SK-N-SH (cell line): ENCODE results near the gene ARHGEF12. TPM values are rescaled to one million over a fixed set of nuclear protein-coding genes. Genes with fewer than 3 reads are reported as not detected.

Source experiments
- CTCF ChIA-PET: fragments of 300-600, 350-600 bp; formaldehyde crosslinking; extraction: SDS; loops from one replicate; lab custom pipeline; 2021; lab: Yijun Ruan, JAX
- POLR2A ChIA-PET: fragments of 350-600 bp; sonication (Branson Sonifier 250); formaldehyde crosslinking; extraction: SDS; loops from one replicate; lab custom pipeline; 2020; ENCODE audit warnings: antibody characterized with exemption, inconsistent platforms; lab: Yijun Ruan, JAX
- DNase-seq: peaks from one replicate; pipeline ENCODE4 v3.0.0; 2012
- H2AFZ ChIP-seq: fragments of 200-600 bp; sonication (generic); 2 replicates; pipeline ENCODE4 v1.8.1; 2016; ENCODE audit warnings: antibody characterized with exemption, mild to moderate bottlenecking, low read depth
- H3F3A ChIP-seq: fragments of 200-600 bp; sonication (generic); replicated peaks from 2 replicates; pipeline ENCODE3; 2016; ENCODE audit warnings: antibody characterized with exemption, mild to moderate bottlenecking; ENCODE audit not compliant: insufficient read depth
- H3K27ac ChIP-seq, 2 experiments: fragments of 200-500 bp in 1 of 2; fragments of 200-600 bp in 1 of 2; sonication (Bioruptor generic) in 1 of 2; sonication (generic), shearing (Covaris generic) in 1 of 2; 2 replicates each; pipeline versions ENCODE4 v1.5.1 to v1.6.1; 2014 to 2016; ENCODE audit warnings: low read depth in 2 of 2, inconsistent platforms in 1 of 2, low read length in 1 of 2, mild to moderate bottlenecking in 1 of 2, mixed read lengths in 1 of 2
- H3K27me3 ChIP-seq: fragments of 200-600 bp; sonication (generic), shearing (Covaris generic); 2 replicates; pipeline ENCODE4 v1.6.1; 2016; ENCODE audit warnings: mixed run types; ENCODE audit not compliant: insufficient read depth
- H3K36me3 ChIP-seq, 2 experiments: fragments of 200-500 bp in 1 of 2; fragments of 200-600 bp in 1 of 2; sonication (Bioruptor generic) in 1 of 2; sonication (generic) in 1 of 2; replicated peaks in 1 of 2; 2 replicates each; pipeline versions ENCODE3 to v1.5.1; 2014 to 2016; ENCODE audit warnings: low read length in 1 of 2, mild to moderate bottlenecking in 1 of 2; ENCODE audit not compliant: insufficient read depth in 2 of 2, control insufficient read depth in 1 of 2
- H3K4me1 ChIP-seq, 2 experiments: fragments of 200-500 bp in 1 of 2; fragments of 200-600 bp in 1 of 2; sonication (Bioruptor generic) in 1 of 2; sonication (generic), shearing (Covaris generic) in 1 of 2; 2 replicates each; pipeline versions ENCODE4 v1.5.1 to v1.6.1; 2014 to 2016; ENCODE audit warnings: low read depth in 1 of 2, low read length in 1 of 2, mixed run types in 1 of 2; ENCODE audit not compliant: insufficient read depth in 2 of 2, control insufficient read depth in 1 of 2
- H3K4me2 ChIP-seq: fragments of 200-600 bp; sonication (generic), shearing (Covaris generic); 2 replicates; pipeline ENCODE4 v1.6.1; 2017; ENCODE audit warnings: mixed run types
- H3K4me3 ChIP-seq, 2 experiments: fragments of 200-500 bp in 1 of 2; fragments of 200-600 bp in 1 of 2; sonication (Bioruptor generic) in 1 of 2; sonication (generic), shearing (Covaris generic) in 1 of 2; 2 replicates each; pipeline versions ENCODE4 v1.5.1 to v1.8.1; 2014 to 2016; ENCODE audit warnings: low read depth in 2 of 2, inconsistent platforms in 1 of 2, low read length in 1 of 2, mild to moderate bottlenecking in 1 of 2, mixed read lengths in 1 of 2, moderate library complexity in 1 of 2
- H3K79me2 ChIP-seq: fragments of 200-600 bp; sonication (generic); 2 replicates; pipeline ENCODE4 v1.8.1; 2017; ENCODE audit warnings: mild to moderate bottlenecking; ENCODE audit not compliant: insufficient read depth
- H3K9ac ChIP-seq: fragments of 200-600 bp; sonication (generic); 2 replicates; pipeline ENCODE4 v1.6.1; 2017; ENCODE audit warnings: mixed run types
- H3K9me2 ChIP-seq: fragments of 200-600 bp; sonication (generic); 2 replicates; pipeline ENCODE4 v1.6.1; 2017; ENCODE audit warnings: mixed run types
- H3K9me3 ChIP-seq: fragments of 200-600 bp; sonication (generic); 2 replicates; pipeline ENCODE4 v1.6.1; 2017; ENCODE audit warnings: mixed run types, mild to moderate bottlenecking, moderate library complexity
- H4K20me1 ChIP-seq: fragments of 200-600 bp; sonication (generic); 2 replicates; pipeline ENCODE4 v1.6.1; 2017; ENCODE audit warnings: mild to moderate bottlenecking, mixed run types; ENCODE audit not compliant: insufficient read depth
- CTCF ChIP-seq: fragments of 200-600 bp; sonication (generic); IDR thresholded peaks from 2 replicates; pipeline ENCODE4 v1.6.1; 2017; ENCODE audit warnings: antibody characterized with exemption, mild to moderate bottlenecking, moderate library complexity
- EP300 ChIP-seq, 2 experiments: IDR thresholded peaks; 2 replicates each; pipeline versions ENCODE4 v1.4.0 to v1.6.1; 2012; ENCODE audit warnings: borderline replicate concordance in 1 of 2, low read depth in 1 of 2, low read length in 1 of 2
- FOXM1 ChIP-seq: IDR thresholded peaks from 2 replicates; pipeline ENCODE4 v1.4.0; 2012; ENCODE audit warnings: low read depth, mild to moderate bottlenecking
- GATA2 ChIP-seq: sonication (generic); formaldehyde crosslinking; IDR thresholded peaks from 2 replicates; pipeline ENCODE4 v1.5.0; 2020; ENCODE audit warnings: mild to moderate bottlenecking, missing genetic modification reagents
- JUND ChIP-seq: IDR thresholded peaks from 2 replicates; pipeline ENCODE4 v1.4.0; 2012
- MAX ChIP-seq: IDR thresholded peaks from 2 replicates; pipeline ENCODE4 v1.4.0; 2012; ENCODE audit warnings: low read depth
- MXI1 ChIP-seq: IDR thresholded peaks from 2 replicates; pipeline ENCODE4 v1.6.1; 2012; ENCODE audit warnings: mild to moderate bottlenecking, low read depth, low read length, improper control_type of control experiment
- NFIC ChIP-seq: IDR thresholded peaks from 2 replicates; pipeline ENCODE4 v1.4.0; 2012; ENCODE audit warnings: borderline replicate concordance
- RAD21 ChIP-seq: IDR thresholded peaks from 2 replicates; pipeline ENCODE4 v1.6.1; 2012; ENCODE audit warnings: mild to moderate bottlenecking, low read length
- RCOR1 ChIP-seq: fragments of 150-350 bp; IDR thresholded peaks from 2 replicates; pipeline ENCODE4 v1.6.1; 2017; ENCODE audit warnings: antibody characterized with exemption, low read length
- RFX5 ChIP-seq: IDR thresholded peaks from 2 replicates; pipeline ENCODE4 v1.6.1; 2012; ENCODE audit warnings: mild to moderate bottlenecking, improper control_type of control experiment, low read length
- SIN3A ChIP-seq: IDR thresholded peaks from 2 replicates; pipeline ENCODE4 v1.6.1; 2012; ENCODE audit warnings: low read depth, mild to moderate bottlenecking, low read length, moderate library complexity, borderline replicate concordance
- TAF1 ChIP-seq: IDR thresholded peaks from 2 replicates; pipeline ENCODE4 v1.6.1; 2012; ENCODE audit warnings: low read depth, mild to moderate bottlenecking, low read length, moderate library complexity, borderline replicate concordance
- ZBTB33 ChIP-seq: IDR thresholded peaks from 2 replicates; pipeline ENCODE4 v1.4.0; 2012; ENCODE audit warnings: low read depth, borderline replicate concordance
- WGBS: methylation state at CpG from one replicate; pipeline ENCODE4 v1.1.6; 2017; ENCODE audit warnings: low lambda C conversion rate; 5-methylcytosine and 5-hydroxymethylcytosine counted together
- polyA plus RNA-seq, 3 experiments: library from polyadenylated mRNA; depleted of rRNA; stranded (reverse); fragments of >200 nt; gene quantifications; 2 replicates each; pipeline ENCODE4 v1.2.3, GENCODE V29; 2012

ARHGEF12 gene
- polyA plus RNA-seq, 1 of the 3 experiments (the other 2 are of a cell fraction): 12.3 TPM

GRCh38 chr11:120527111-120527761 is 191.0 kb downstream of the ARHGEF12 start:
- H3K36me3 ChIP-seq: no peaks in the 10 kb centered on the region
- peak; percentile 90 for DNase-seq
- H2AFZ ChIP-seq: no peak overlapping the region
- CTCF ChIA-PET: interaction anchor here (0.6 to 8.0 kb wide), 16 partner anchors 10 to 627 kb away, joined by 3 to 56 read pairs (median 4); partner anchors contain the start of gene GRIK4
- H3K4me2 ChIP-seq: no peak overlapping the region
- H3K9ac ChIP-seq: no peak overlapping the region
- no peaks in the 10 kb centered on the region for H4K20me1 ChIP-seq
- WGBS: 37% methylated on average over 4 of the region's 16 CpGs
- H3K4me3 ChIP-seq: no peak overlapping the region
- POLR2A ChIA-PET: interaction anchor here (0.7 to 1.8 kb wide), 3 partner anchors 10 to 497 kb away, joined by 3 to 6 read pairs (median 4); no protein-coding TSS in a partner anchor
- H3K27me3 ChIP-seq: peaks cover 10% of the 10 kb centered on the region
- H3K9me3 ChIP-seq: no peaks in the 10 kb centered on the region
- no peaks in the 10 kb centered on the region for H3F3A ChIP-seq
- H3K79me2 ChIP-seq: no peaks in the 10 kb centered on the region
- peaks cover 0 to 10% of the 10 kb centered on the region in 2 experiments; a peak in 1 of 4 replicates for H3K4me1 ChIP-seq
- H3K27ac ChIP-seq: peak overlapping the region in 1 of 2 experiments; percentile 59; a peak in 2 of 4 replicates
- H3K9me2 ChIP-seq: no peaks in the 10 kb centered on the region
- TF ChIP-seq RCOR1 (peak; percentile 50), EP300 (IDR thresholded peaks at IDR 0.05; ENCODE audit: borderline replicate concordance in 1 of 2, low read depth in 1 of 2, low read length in 1 of 2) (peak in 1 of 2 experiments; percentile 58; a peak in 2 of 4 replicates), RAD21 (peak; percentile 22), ZBTB33 (no peak), CTCF (no peak), FOXM1 (no peak)

- Histone ChIP-seq H3F3A (no peaks in the 10 kb centered on the region), H2AFZ (no peak overlapping the region), H3K9ac (no peak overlapping the region), H4K20me1 (no peaks in the 10 kb centered on the region), H3K4me3 (no peak overlapping the region), H3K79me2 (no peaks in the 10 kb centered on the region), H3K4me1 (peaks cover 0 to 10% of the 10 kb centered on the region in 2 experiments; a peak in 1 of 4 replicates), H3K9me3 (no peaks in the 10 kb centered on the region), H3K4me2 (no peak overlapping the region), H3K27ac (no peak overlapping the region), H3K36me3 (no peaks in the 10 kb centered on the region), H3K9me2 (no peaks in the 10 kb centered on the region), H3K27me3 (peaks cover 10% of the 10 kb centered on the region)
- POLR2A ChIA-PET: no interaction called here
- DNase-seq: no peak
- CTCF ChIA-PET: interaction anchor here (1.6 kb wide), 1 partner anchor 12 kb away, joined by 3 read pairs; no protein-coding TSS in a partner anchor
- 58% methylated on average over 4 of the region's 4 CpGs for WGBS
- no peak for TF ChIP-seq CTCF
- TF ChIP-seq TAF1: no peak
- no peak for TF ChIP-seq RFX5
- no peak for TF ChIP-seq MXI1
- TF ChIP-seq ZBTB33: no peak
- TF ChIP-seq SIN3A: no peak
- TF ChIP-seq NFIC: no peak
- no peak for TF ChIP-seq EP300 (IDR thresholded peaks at IDR 0.05; ENCODE audit: borderline replicate concordance in 1 of 2, low read depth in 1 of 2, low read length in 1 of 2)
- no peak for TF ChIP-seq MAX
- no peak for TF ChIP-seq GATA2 (CRISPR knock-in tag)
- no peak for TF ChIP-seq JUND
Observed at GRCh38 chr11:120528749-120529148, 192.5 kb downstream of the ARHGEF12 start.
